ENCODE measurements around the gene ALDH3B1. TPM values are rescaled to one million over a fixed set of nuclear protein-coding genes. Genes with fewer than 3 reads are reported as not detected.

Gene ALDH3B1
- total and polyA plus RNA-seq, 7 donors: 0.83 to 3.3 (median 1.8) TPM

- H3K4me1 ChIP-seq: peaks cover 16% of the 10 kb centered on the region
- no peak overlapping the region for H3K27ac ChIP-seq
- ATAC-seq (no peak), DNase-seq (no peak)
- intact Hi-C loops (cut with DNase I): no loop called here
- H3K4me3 ChIP-seq: no peak overlapping the region
- H3K27me3 ChIP-seq (ENCODE audit: insufficient read depth in 3 of 3, low read length in 2 of 3): no peaks in the 10 kb centered on the region
- H3K36me3 ChIP-seq (ENCODE audit: insufficient read depth in 1 of 2, low read depth in 1 of 2): no peaks in the 10 kb centered on the region
- H3K9me3 ChIP-seq: no peaks in the 10 kb centered on the region
- 78 to 84% (median 81%) methylated on average over 15 to 16 of the region's 16 CpGs for WGBS, 3 donors
- TF ChIP-seq, protein P1, sequence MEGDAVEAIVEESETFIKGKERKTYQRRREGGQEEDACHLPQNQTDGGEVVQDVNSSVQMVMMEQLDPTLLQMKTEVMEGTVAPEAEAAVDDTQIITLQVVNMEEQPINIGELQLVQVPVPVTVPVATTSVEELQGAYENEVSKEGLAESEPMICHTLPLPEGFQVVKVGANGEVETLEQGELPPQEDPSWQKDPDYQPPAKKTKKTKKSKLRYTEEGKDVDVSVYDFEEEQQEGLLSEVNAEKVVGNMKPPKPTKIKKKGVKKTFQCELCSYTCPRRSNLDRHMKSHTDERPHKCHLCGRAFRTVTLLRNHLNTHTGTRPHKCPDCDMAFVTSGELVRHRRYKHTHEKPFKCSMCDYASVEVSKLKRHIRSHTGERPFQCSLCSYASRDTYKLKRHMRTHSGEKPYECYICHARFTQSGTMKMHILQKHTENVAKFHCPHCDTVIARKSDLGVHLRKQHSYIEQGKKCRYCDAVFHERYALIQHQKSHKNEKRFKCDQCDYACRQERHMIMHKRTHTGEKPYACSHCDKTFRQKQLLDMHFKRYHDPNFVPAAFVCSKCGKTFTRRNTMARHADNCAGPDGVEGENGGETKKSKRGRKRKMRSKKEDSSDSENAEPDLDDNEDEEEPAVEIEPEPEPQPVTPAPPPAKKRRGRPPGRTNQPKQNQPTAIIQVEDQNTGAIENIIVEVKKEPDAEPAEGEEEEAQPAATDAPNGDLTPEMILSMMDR (IDR thresholded peaks at IDR 0.05): no peak
Observed at GRCh38 chr11:68012843-68013610, 2.9 kb downstream of the ALDH3B1 start.

- H3K27ac ChIP-seq: no peak overlapping the region
- H3K4me1 ChIP-seq: peaks cover 16% of the 10 kb centered on the region
- WGBS, 3 donors: 82 to 89% (median 87%) methylated on average over 13 to 14 of the region's 14 CpGs
- TF ChIP-seq, protein P1 (IDR thresholded peaks at IDR 0.05): no peak
- H3K9me3 ChIP-seq: no peaks in the 10 kb centered on the region
- no peak for ATAC-seq
- H3K4me3 ChIP-seq: no peak overlapping the region
- H3K36me3 ChIP-seq (ENCODE audit: insufficient read depth in 1 of 2, low read depth in 1 of 2): no peaks in the 10 kb centered on the region
- no peaks in the 10 kb centered on the region for H3K27me3 ChIP-seq (ENCODE audit: insufficient read depth in 3 of 3, low read length in 2 of 3)
- intact Hi-C loops (cut with DNase I): no loop called here
- DNase-seq: no peak
Observed at GRCh38 chr11:68013611-68014156, 3.6 kb downstream of the ALDH3B1 start.

DNA sequence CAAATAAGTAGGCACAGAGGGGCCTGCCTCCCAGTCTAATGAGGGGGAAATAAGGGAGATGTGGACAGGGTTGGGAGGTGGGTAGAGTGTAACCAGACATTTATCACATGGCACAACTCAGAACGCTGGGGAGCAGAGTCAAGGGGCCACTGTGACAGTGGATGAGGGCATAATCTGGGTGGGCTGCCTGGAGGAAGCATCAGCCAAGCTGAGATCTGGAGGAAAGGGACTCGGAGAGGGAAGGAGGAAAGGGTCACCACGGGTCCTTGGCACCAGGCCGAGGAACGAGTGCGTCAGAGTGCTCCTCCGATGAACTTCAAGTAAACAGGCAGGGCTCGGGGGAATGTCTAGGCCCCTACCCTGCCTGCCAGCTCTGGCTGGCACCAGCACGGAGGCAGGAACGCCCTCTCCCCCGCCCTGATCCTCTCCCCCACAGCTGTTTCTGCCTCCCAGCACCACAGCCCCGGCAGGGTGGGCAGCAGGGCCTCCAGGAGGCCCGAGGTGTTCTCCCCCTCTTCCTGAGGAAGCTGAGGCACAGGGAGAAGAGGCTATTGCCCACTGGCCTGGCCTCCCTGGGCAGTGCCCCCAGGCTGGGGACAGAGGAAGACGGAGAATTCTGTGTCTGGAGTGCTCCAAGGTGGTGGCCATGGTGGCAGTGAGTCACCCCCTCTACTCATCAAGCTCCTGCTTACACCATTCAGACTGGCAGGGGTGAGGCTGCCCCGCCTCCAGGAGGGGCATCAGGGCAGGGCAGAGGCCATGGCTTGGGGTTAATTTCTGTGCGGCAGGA is 4.2 kb downstream of the ALDH3B1 start:
- intact Hi-C loops (cut with DNase I): no loop called here
- peaks cover 16% of the 10 kb centered on the region for H3K4me1 ChIP-seq

DNA sequence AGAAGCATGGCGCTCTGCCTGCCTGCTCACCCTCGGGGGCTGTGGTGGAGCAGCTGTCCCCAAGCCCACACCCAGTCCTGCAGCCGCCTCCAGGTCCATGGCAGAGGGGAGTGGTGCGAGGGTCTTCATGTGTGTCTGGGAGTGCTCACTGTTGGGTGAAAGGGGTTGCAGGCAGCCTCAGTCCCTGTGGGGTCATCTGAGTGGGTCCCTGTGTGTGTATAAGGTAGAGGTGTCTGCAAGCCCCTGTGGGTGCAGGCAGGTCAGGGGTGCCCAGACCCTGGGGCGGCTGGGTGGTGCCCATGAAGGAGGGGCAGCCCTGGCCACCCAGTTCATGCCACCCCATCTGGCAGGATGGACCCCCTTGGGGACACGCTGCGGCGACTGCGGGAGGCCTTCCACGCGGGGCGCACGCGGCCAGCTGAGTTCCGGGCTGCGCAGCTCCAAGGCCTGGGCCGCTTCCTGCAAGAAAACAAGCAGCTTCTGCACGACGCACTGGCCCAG is 4.9 kb downstream of the ALDH3B1 start:
- Histone ChIP-seq H3K27me3 (ENCODE audit: insufficient read depth in 3 of 3, low read length in 2 of 3) (no peaks in the 10 kb centered on the region), H3K9me3 (no peaks in the 10 kb centered on the region), H3K36me3 (ENCODE audit: insufficient read depth in 1 of 2, low read depth in 1 of 2) (no peaks in the 10 kb centered on the region), H3K27ac (no peak overlapping the region), H3K4me3 (no peak overlapping the region), H3K4me1 (peaks cover 11% of the 10 kb centered on the region)
- TF ChIP-seq, protein P1 (IDR thresholded peaks at IDR 0.05): no peak
- 86 to 92% (median 88%) methylated on average over 17 to 19 of the region's 19 CpGs for WGBS, 3 donors
- DNase-seq: no peak
- intact Hi-C loops (cut with DNase I): no loop called here
- ATAC-seq: no peak

More for the DNA sequence above, 4.2 kb downstream of the ALDH3B1 start:
- Histone ChIP-seq H3K4me3 (no peak overlapping the region), H3K27me3 (ENCODE audit: insufficient read depth in 3 of 3, low read length in 2 of 3) (no peaks in the 10 kb centered on the region), H3K27ac (no peak overlapping the region), H3K36me3 (ENCODE audit: insufficient read depth in 1 of 2, low read depth in 1 of 2) (no peaks in the 10 kb centered on the region), H3K9me3 (no peaks in the 10 kb centered on the region)
- TF ChIP-seq, protein P1 (IDR thresholded peaks at IDR 0.05): no peak
- DNase-seq (peak in 1 of 2 donors; percentile 63), ATAC-seq (no peak)
- WGBS, 3 donors: 38 to 43% (median 39%) methylated on average over 16 of the region's 16 CpGs
